Cardiac muscle cell (in vitro differentiated cells and primary cell): ENCODE results near the gene DFFB. TPM values are rescaled to one million over a fixed set of nuclear protein-coding genes. Genes with fewer than 3 reads are reported as not detected.

Experiments used
- DNase-seq, 2 donors: peaks; one replicate each; pipeline versions ENCODE4 v3.0.0 to v3.0.0-alpha.2; 2010 to 2017; ENCODE audit warnings: low read depth in 1 of 2, low spot score in 1 of 2
- H3K27ac ChIP-seq: fragments of 200-600 bp; sonication (generic); 2 replicates; pipeline ENCODE4 v1.5.1; 2016
- H3K27me3 ChIP-seq: fragments of 200-600 bp; sonication (generic); 2 replicates; pipeline ENCODE4 v1.6.0; 2016; ENCODE audit warnings: control low read depth
- H3K36me3 ChIP-seq: fragments of 200-600 bp; sonication (generic); 2 replicates; pipeline ENCODE4 v1.5.1; 2016; ENCODE audit warnings: control low read depth
- H3K4me1 ChIP-seq: fragments of 200-600 bp; sonication (generic); 2 replicates; pipeline ENCODE4 v1.8.1; 2017; ENCODE audit warnings: low read depth, mild to moderate bottlenecking, mixed run types
- H3K4me3 ChIP-seq: fragments of 200-600 bp; sonication (generic); 2 replicates; pipeline ENCODE4 v1.5.1; 2016; ENCODE audit warnings: mild to moderate bottlenecking
- H3K9me3 ChIP-seq: fragments of 200-600 bp; sonication (generic); 2 replicates; pipeline ENCODE4 v1.5.1; 2017; ENCODE audit warnings: low read depth, mild to moderate bottlenecking, control low read depth
- CTCF ChIP-seq: IDR thresholded peaks from 2 replicates; pipeline ENCODE4 v1.5.1; 2012; ENCODE audit warnings: low read depth, mild to moderate bottlenecking, low read length
- polyA plus RNA-seq: library from polyadenylated mRNA; unstranded; fragments of >200 nt; fragmentation: Nextera tagmentation; extraction: Ambion mirVana; gene quantifications from 2 replicates; pipeline ENCODE4 v1.2.1, GENCODE V29; 2016
- total RNA-seq: library from RNA; depleted of rRNA; stranded (reverse); fragments of >200 nt; gene quantifications from 2 replicates; pipeline ENCODE4 v1.2.3, GENCODE V29; 2016

DFFB gene
- total and polyA plus RNA-seq, 2 experiments from 2014 or later = 6.5 to 8.0 TPM

DNA sequence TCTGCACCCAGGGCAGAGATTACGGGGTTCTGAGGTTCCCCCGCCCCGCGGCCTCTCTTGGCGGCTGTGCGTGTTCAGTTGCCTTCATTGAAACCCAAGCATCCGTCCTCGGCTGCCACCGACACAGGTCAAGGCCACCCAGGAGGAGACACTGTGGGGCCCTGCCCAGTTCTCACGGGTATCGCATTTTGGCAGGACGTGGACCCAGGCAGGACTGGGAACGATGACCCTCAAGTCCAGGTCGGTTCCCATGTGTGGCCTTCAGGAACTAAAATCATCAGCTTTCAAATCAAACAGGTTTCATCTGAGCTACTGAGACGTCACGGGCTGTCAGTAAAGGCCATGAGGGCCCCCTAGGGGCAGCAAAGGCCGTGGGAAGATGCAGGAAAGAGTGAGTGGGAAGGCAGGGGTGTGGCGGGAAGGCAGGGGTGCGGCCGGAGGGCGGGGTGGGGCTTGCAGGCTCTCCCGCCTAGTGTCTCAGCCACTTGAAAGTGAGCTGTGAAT, 49.8 kb downstream of the DFFB start:
- Histone ChIP-seq H3K27ac (no peak overlapping the region), H3K36me3 (no peaks in the 10 kb centered on the region), H3K27me3 (peaks cover 5% of the 10 kb centered on the region), H3K4me1 (no peaks in the 10 kb centered on the region), H3K4me3 (no peak overlapping the region), H3K9me3 (no peaks in the 10 kb centered on the region)
- no peak for TF ChIP-seq CTCF
- no peak for DNase-seq

DNA sequence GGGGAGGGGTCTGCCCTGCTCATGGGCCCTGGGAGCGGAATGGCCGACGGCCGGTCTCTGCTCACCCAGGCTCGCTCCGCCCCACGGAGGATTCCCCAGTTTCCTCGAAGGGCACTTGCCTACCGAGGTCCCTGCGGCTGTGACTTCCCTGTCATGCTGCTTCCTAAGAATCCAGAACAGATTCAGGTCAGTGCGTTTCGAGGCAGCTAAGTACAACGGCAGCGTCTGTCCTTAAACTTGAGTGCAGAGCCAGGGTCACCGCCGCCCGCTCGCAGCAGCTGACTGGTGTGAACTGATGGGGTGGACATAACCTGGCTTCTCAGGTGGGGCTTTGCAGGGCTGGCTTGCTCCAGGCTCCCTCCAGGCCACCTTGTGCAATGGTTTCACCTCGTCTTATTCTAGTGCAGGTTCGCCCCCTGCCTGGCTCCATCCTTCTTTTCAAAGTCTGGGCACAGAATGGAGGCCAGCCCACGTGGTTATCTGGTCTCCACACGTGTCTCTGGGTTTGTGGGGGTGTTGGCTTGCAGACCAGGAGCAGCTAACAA, 50.4 kb downstream of the DFFB start:
- no peak for TF ChIP-seq CTCF
- H3K9me3 ChIP-seq = no peaks in the 10 kb centered on the region
- DNase-seq = no peak

DNA sequence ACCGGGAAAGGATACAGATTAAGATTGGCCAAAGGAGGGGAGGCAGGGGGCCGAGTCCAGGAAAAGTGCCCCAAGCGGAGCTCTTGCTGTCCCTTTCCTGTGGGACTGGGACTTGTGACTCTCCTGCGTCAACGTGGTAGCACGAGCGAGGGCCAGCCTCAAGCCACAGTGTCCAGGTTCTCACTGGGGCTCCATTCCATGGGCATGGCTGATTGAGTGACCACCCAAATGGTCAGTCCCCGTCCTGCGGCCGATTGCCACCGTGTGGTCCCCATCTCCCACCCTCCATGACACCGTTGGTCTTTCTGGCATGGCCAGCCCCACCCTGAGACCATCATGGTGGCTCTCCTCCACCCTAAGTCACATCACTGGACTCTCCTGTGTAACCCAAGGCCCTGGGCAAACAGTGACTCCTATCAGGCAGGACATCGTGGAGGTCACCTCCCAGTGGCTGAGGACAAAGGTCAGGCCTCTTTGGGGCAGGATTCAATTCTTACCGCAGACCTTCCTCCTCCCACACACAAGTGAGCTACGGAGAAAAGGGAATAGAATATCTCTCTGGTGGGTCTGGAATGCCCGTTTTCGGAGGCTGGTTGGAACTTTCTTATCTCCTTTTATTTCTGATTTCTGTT, 51.7 kb downstream of the DFFB start:
- DNase-seq = no peak
- Histone ChIP-seq H3K4me1 (no peaks in the 10 kb centered on the region), H3K27ac (no peak overlapping the region), H3K4me3 (no peak overlapping the region), H3K9me3 (no peaks in the 10 kb centered on the region), H3K27me3 (peaks cover 5% of the 10 kb centered on the region), H3K36me3 (no peaks in the 10 kb centered on the region)
- TF ChIP-seq CTCF = no peak

More for the DNA sequence above, 50.4 kb downstream of the DFFB start:
- H3K36me3 ChIP-seq = no peaks in the 10 kb centered on the region
- H3K4me1 ChIP-seq = no peaks in the 10 kb centered on the region
- no peak overlapping the region for H3K27ac ChIP-seq
- H3K4me3 ChIP-seq = no peak overlapping the region
- peaks cover 5% of the 10 kb centered on the region for H3K27me3 ChIP-seq

- no peak for TF ChIP-seq CTCF
- Histone ChIP-seq H3K9me3 (no peaks in the 10 kb centered on the region), H3K27ac (no peak overlapping the region), H3K4me3 (no peak overlapping the region), H3K4me1 (no peaks in the 10 kb centered on the region), H3K27me3 (peaks cover 5% of the 10 kb centered on the region), H3K36me3 (no peaks in the 10 kb centered on the region)
- DNase-seq = no peak
Observed at GRCh38 chr1:3909615-3910014, 52.3 kb downstream of the DFFB start.

- Histone ChIP-seq H3K4me3 (no peak overlapping the region), H3K4me1 (no peaks in the 10 kb centered on the region), H3K27me3 (peaks cover 5% of the 10 kb centered on the region), H3K36me3 (no peaks in the 10 kb centered on the region), H3K9me3 (no peaks in the 10 kb centered on the region), H3K27ac (no peak overlapping the region)
- TF ChIP-seq CTCF = no peak
- DNase-seq = no peak
Observed at GRCh38 chr1:3910049-3910731, 52.9 kb downstream of the DFFB start.
